GM20000 (cell line): ENCODE measurements around the gene BRS3.

Experiments
- DNase-seq: peaks from one replicate; pipeline ENCODE4 v3.0.0; 2012; ENCODE audit warnings: low spot score
- TF ChIP-seq, protein P1 (sequence below): IDR thresholded peaks from 2 replicates; pipeline ENCODE4 v1.5.1; 2012; ENCODE audit warnings: mild to moderate bottlenecking, control low read depth; ENCODE audit errors: extremely low read depth, missing control alignments

The BRS3 gene

DNA sequence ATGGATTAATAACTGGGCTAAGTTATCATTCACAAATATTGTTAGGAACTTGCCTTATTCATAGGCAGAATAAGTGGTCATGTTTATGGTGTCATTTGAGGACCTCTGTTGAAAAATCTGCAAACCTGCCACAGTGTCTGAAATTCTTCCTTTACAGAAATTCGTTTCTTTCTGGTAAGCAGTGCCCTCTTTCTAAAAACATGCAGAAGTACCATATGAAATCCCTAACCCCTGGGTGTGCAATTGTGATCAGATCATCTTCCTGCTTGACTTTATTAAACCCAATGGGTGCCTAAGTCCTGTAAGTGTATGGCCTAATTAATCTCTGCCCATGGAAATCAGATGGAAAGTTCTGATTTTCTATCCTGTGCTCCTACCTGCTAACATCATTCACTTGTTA lies 5.3 kb downstream of the BRS3 start:
- DNase-seq = no peak
- TF ChIP-seq, protein P1, sequence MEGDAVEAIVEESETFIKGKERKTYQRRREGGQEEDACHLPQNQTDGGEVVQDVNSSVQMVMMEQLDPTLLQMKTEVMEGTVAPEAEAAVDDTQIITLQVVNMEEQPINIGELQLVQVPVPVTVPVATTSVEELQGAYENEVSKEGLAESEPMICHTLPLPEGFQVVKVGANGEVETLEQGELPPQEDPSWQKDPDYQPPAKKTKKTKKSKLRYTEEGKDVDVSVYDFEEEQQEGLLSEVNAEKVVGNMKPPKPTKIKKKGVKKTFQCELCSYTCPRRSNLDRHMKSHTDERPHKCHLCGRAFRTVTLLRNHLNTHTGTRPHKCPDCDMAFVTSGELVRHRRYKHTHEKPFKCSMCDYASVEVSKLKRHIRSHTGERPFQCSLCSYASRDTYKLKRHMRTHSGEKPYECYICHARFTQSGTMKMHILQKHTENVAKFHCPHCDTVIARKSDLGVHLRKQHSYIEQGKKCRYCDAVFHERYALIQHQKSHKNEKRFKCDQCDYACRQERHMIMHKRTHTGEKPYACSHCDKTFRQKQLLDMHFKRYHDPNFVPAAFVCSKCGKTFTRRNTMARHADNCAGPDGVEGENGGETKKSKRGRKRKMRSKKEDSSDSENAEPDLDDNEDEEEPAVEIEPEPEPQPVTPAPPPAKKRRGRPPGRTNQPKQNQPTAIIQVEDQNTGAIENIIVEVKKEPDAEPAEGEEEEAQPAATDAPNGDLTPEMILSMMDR = no peak

DNA sequence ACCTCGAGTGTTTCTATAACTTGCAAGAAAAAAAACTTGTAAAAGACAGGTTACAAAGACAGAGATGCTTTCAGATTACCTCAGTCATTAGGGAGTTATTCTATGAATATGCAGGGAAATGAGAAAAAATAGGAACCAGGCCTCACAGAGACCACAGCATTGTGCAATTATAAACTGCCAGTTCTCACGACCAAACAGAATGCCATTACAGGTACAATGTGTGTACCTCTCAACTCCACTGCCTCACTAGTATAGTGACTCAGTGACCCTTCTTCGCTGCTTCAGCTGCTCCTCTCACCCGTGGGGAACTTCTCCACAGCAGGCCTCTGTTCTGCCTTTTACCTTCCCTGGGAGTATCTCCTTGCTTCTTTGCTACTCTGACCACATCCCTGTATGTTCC lies 7.3 kb downstream of the BRS3 start:
- TF ChIP-seq, protein P1 = no peak
- DNase-seq = no peak

DNA sequence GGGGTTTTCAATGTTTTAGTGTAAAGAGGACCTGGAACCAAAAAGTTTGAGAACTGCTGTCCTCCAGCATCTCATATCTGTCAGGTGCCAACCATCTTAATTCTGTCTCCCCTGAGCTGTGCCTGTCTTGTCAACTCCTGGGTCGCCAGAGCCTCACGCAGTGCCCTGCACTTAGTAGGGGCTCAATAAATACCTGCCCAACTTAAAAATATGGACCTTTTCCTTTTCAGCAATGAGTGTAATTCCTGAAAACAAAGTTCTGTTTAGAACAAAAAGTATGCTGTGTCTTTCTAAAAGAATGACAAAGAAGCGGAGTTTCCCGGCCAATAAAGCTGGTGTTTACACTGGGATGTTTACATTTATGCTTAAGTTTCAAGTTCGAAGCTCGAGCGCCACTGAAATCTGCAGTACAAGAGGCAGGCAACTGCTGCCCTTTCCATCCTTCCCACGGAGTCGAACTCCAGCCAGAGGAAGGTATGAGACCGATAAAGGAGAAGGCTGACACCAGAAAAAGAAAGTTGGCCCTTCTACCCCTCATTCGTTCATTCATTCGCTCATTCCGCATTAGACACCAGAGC lies 8.5 kb downstream of the BRS3 start:
- no peak for DNase-seq
- TF ChIP-seq, protein P1 = no peak

DNA sequence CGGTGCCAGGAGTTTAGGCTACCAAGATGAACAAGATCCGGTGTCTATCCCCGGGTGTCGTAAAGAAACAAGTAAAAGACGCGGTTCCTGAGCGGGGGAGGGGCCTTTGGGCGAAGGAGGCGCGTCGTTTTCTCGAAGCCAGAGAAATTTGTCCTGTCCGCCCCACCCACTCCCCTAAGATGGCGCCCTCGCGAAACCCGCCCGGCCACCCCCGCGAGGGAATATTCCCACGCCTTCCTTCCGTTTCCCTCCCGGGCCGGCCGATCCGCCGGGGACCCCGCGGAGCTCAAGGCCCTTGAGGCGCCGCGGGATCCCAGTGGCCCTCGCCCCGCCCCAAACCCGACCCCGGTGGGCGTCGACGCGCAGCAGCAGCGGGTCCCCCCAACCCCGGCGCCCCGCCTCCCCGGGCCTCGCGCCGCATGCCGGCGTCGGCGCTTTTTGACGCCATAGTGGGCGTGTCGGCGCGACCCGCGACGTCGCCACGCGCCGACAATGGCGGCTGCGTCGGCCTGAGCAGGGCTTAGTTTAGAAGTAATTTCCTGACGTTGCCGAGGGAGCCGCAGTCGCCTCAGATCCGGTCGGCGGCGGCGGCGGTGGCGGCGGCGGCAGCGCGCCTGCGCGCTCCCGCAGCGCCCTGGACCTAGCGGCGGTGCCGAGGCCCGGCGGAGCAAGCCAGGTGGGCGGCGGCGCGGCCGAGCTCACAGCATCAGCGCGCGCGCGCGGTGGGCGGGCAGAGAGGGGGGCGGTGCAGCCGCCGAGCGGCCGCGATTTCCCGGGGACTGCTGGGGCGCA lies 9.2 kb downstream of the BRS3 start:
- TF ChIP-seq, protein P1 = no peak
- DNase-seq = peak; percentile 84

DNA sequence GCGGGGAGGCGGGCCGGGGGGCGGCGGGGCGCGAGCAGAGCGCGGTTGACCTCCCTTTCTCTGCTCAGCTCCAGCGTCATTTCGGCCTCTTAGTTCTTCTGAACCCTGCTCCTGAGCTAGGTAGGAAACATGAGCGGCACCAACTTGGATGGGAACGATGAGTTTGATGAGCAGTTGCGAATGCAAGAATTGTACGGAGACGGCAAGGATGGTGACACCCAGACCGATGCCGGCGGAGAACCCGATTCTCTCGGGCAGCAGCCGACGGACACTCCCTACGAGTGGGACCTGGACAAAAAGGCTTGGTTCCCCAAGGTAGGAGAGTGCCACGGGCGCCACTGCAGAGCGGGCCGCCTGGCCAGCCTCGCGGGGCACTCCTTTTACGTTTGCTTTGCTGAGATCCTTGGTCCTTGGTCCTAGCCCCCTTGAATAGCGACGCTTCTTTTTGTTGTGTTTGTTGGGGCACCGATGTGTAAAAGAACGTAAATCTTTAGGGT lies 9.9 kb downstream of the BRS3 start, which contains the start of gene HTATSF1:
Gene HTATSF1 (plus strand): TSS at position 37 of the 497 bp plus-strand sequence. CDS start 93 bp downstream, at position 130.
- TF ChIP-seq, protein P1 = no peak
- DNase-seq = no peak

DNA sequence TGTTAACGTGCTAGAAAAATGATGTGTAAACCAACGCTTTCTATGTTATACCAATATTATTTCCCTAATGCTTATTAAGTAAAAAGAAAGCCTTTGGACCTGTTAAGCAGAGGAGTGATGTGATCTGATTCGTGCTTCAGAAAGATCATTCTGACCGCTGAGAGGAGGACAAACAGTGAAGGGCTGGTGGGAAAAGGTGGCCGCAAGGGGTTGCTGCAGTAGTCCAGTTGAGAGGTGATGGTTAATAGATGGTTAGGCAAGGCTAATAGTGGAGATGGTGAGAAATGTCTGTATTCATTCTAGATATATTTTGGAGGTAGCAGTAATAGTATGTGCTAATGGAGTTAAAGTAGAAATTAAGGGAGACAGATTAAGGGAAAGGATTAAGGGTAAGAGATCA lies 31.3 kb downstream of the BRS3 start:
- DNase-seq = no peak
- TF ChIP-seq, protein P1 = no peak

DNA sequence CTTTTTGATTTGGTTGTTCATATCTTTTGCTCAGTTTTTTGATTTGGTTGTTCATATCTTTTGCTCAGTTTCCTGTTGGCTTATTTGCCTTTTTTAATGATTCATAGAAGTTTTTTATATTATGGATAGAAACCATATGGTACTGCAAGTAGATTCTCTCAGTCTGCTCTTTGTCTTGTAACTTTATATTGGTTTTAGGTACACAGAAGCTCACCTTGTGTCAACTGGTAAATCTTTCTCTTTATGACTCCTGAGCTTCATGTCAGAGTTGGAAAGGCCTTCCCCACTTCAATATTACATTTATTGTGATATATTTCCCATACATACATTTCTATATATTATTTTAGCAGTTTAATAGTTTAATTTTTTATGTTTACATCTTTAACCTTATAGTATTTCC lies 36.0 kb downstream of the BRS3 start:
- TF ChIP-seq, protein P1 = no peak
- no peak for DNase-seq
